ENCODE measurements around the gene OLFML3. TPM values are rescaled to one million over a fixed set of nuclear protein-coding genes. Genes with fewer than 3 reads are reported as not detected.

The OLFML3 gene
- total and polyA plus RNA-seq, 2 of the 13 experiments (the other 11 are each of a cell fraction or from before 2014, with no cell fraction given) = 2.0 to 5.1 TPM

GRCh38 chr1:113998361-113998760 is 19.1 kb downstream of the OLFML3 start (continued):
- TF ChIP-seq HMG20B (CRISPR knock-in tag; conservative IDR thresholded peaks at IDR 0.05) = no peak
- TF ChIP-seq, protein P1, sequence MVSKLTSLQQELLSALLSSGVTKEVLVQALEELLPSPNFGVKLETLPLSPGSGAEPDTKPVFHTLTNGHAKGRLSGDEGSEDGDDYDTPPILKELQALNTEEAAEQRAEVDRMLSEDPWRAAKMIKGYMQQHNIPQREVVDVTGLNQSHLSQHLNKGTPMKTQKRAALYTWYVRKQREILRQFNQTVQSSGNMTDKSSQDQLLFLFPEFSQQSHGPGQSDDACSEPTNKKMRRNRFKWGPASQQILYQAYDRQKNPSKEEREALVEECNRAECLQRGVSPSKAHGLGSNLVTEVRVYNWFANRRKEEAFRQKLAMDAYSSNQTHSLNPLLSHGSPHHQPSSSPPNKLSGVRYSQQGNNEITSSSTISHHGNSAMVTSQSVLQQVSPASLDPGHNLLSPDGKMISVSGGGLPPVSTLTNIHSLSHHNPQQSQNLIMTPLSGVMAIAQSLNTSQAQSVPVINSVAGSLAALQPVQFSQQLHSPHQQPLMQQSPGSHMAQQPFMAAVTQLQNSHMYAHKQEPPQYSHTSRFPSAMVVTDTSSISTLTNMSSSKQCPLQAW (CRISPR knock-in tag; IDR thresholded peaks at IDR 0.05) = no peak
- TF ChIP-seq SRSF4 (IDR thresholded peaks at IDR 0.05; ENCODE audit: low read depth, low read length, poor library complexity, severe bottlenecking) = no peak
- no peak for TF ChIP-seq ZNF7 (CRISPR knock-in tag; IDR thresholded peaks at IDR 0.05)
- TF ChIP-seq ZNF761 (CRISPR knock-in tag; conservative IDR thresholded peaks at IDR 0.05) = no peak
- TF ChIP-seq, protein P2, sequence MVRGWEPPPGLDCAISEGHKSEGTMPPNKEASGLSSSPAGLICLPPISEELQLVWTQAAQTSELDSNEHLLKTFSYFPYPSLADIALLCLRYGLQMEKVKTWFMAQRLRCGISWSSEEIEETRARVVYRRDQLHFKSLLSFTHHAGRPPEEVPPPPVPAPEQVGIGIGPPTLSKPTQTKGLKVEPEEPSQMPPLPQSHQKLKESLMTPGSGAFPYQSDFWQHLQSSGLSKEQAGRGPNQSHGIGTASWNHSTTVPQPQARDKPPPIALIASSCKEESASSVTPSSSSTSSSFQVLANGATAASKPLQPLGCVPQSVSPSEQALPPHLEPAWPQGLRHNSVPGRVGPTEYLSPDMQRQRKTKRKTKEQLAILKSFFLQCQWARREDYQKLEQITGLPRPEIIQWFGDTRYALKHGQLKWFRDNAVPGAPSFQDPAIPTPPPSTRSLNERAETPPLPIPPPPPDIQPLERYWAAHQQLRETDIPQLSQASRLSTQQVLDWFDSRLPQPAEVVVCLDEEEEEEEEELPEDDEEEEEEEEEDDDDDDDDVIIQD (CRISPR knock-in tag; IDR thresholded peaks at IDR 0.05; ENCODE audit: low read depth) = no peak

DNA sequence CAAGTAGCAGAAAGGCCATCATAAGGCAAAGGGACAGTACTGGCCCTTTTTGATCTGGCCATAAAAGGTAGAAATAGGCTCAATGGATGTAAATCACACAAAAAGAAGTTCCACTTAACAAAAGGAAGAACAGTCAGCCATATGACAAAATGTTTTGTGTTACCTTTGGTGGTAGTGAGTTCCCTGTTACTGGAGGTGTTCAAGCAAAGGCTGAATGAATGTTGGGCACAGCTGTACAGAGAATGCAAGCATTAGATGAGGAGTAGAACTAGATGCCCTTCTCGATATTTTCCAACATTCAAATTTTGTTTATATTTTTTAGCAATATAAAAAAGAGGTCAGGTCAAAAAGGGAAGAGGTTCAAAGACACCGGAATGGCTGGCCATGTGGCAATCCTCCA is 20.0 kb downstream of the OLFML3 start:
- FAIRE-seq = no peak
- POLR2A ChIA-PET = no interaction called here
- TF ChIP-seq MZF1 (CRISPR knock-in tag; IDR thresholded peaks at IDR 0.05; ENCODE audit: borderline replicate concordance) = no peak
- no peak for TF ChIP-seq ZFX (CRISPR knock-in tag; IDR thresholded peaks at IDR 0.05; ENCODE audit: low read depth)
- TF ChIP-seq PLSCR1 (CRISPR knock-in tag; IDR thresholded peaks at IDR 0.05; ENCODE audit: borderline replicate concordance) = no peak
- TF ChIP-seq, protein P3, sequence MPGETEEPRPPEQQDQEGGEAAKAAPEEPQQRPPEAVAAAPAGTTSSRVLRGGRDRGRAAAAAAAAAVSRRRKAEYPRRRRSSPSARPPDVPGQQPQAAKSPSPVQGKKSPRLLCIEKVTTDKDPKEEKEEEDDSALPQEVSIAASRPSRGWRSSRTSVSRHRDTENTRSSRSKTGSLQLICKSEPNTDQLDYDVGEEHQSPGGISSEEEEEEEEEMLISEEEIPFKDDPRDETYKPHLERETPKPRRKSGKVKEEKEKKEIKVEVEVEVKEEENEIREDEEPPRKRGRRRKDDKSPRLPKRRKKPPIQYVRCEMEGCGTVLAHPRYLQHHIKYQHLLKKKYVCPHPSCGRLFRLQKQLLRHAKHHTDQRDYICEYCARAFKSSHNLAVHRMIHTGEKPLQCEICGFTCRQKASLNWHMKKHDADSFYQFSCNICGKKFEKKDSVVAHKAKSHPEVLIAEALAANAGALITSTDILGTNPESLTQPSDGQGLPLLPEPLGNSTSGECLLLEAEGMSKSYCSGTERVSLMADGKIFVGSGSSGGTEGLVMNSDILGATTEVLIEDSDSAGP (CRISPR knock-in tag; IDR thresholded peaks at IDR 0.05; ENCODE audit: borderline replicate concordance) = no peak
- TF ChIP-seq, protein P4, sequence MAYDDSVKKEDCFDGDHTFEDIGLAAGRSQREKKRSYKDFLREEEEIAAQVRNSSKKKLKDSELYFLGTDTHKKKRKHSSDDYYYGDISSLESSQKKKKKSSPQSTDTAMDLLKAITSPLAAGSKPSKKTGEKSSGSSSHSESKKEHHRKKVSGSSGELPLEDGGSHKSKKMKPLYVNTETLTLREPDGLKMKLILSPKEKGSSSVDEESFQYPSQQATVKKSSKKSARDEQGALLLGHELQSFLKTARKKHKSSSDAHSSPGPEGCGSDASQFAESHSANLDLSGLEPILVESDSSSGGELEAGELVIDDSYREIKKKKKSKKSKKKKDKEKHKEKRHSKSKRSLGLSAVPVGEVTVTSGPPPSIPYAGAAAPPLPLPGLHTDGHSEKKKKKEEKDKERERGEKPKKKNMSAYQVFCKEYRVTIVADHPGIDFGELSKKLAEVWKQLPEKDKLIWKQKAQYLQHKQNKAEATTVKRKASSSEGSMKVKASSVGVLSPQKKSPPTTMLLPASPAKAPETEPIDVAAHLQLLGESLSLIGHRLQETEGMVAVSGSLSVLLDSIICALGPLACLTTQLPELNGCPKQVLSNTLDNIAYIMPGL (CRISPR knock-in tag; IDR thresholded peaks at IDR 0.05; ENCODE audit: borderline replicate concordance in 1 of 2, low read depth in 1 of 2) = no peak
- no peak for TF ChIP-seq ZKSCAN8 (CRISPR knock-in tag; IDR thresholded peaks at IDR 0.05; ENCODE audit: borderline replicate concordance)
- no peak for TF ChIP-seq MYNN (CRISPR knock-in tag; IDR thresholded peaks at IDR 0.05; ENCODE audit: low read depth)
- TF ChIP-seq ZNF703 (CRISPR knock-in tag; IDR thresholded peaks at IDR 0.05; ENCODE audit: borderline replicate concordance) = no peak
- TF ChIP-seq ZNF772 (CRISPR knock-in tag; IDR thresholded peaks at IDR 0.05) = no peak

More for the DNA sequence above, 20.0 kb downstream of the OLFML3 start:
- Histone ChIP-seq H3K36me3 (replicated peaks in 1 of 2; ENCODE audit: control insufficient read depth in 1 of 2, insufficient read depth in 2 of 2, low read length in 2 of 2) (no peaks in the 10 kb centered on the region), H3K4me2 (ENCODE audit: low read depth, low read length) (no peak overlapping the region), H3K4me3 (replicated peaks in 1 of 3; ENCODE audit: insufficient read depth in 1 of 3, low read depth in 2 of 3, low read length in 3 of 3) (no peak overlapping the region), H3K9ac (ENCODE audit: insufficient read depth, low read depth, low read length) (no peak overlapping the region), H3K79me2 (ENCODE audit: insufficient read depth, low read length) (no peaks in the 10 kb centered on the region), H4K20me1 (ENCODE audit: insufficient read depth, low read length) (no peaks in the 10 kb centered on the region), H2AFZ (ENCODE audit: low read length) (no peak overlapping the region), H3K27ac (ENCODE audit: extremely low read length, insufficient read depth, low read length) (no peak overlapping the region), H3K27me3 (ENCODE audit: control insufficient read depth in 1 of 2, insufficient read depth in 2 of 2, low read length in 2 of 2) (peaks cover 0 to under 1% of the 10 kb centered on the region in 2 experiments; a peak in 1 of 5 replicates), H3K9me3 (ENCODE audit: low read length) (peaks cover 12% of the 10 kb centered on the region), H3K4me1 (ENCODE audit: insufficient read depth, low read length) (no peaks in the 10 kb centered on the region)
- intact Hi-C loops (cut with micrococcal nuclease; ENCODE audit: unreplicated experiment) = no loop called here
- ATAC-seq (no peak), DNase-seq (ENCODE audit: low spot score) (no peak)
- CTCF ChIA-PET (ENCODE audit: low intra/inter-chr PET ratio, low total read pairs) = no interaction called here
- WGBS (ENCODE audit: low lambda C conversion rate) = 28% methylated on average over 2 of the region's 2 CpGs
- BruUV-seq (replicated peaks) = no TSS peak
- in situ Hi-C loops (cut with HindIII; ENCODE audit: extremely low pct_ligation_motif_present, low pct_unique_long_range_greater_than_20kb) = no loop called here

Measured in HepG2 (cell line).